Gastroesophageal sphincter (tissue), 3 donors: ENCODE data around the gene PLXDC1.
"Not testable (repeated sequence)": the region's sequence is repeated elsewhere in the genome, so short reads cannot be mapped to it uniquely, and the experiment has no call there.

Experiments used
- POLR2A ChIP-seq, 2 donors: fragments of 450-650 bp; IDR thresholded peaks; one replicate each; pipeline ENCODE4 v1.6.1; 2017; ENCODE audit warnings: antibody characterized with exemption in 2 of 2, mild to moderate bottlenecking in 2 of 2, moderate library complexity in 1 of 2
- TF ChIP-seq, protein P1 (sequence below), 4 experiments: fragments of 200-600 bp in 2 of 4; fragments of 450-650 bp in 2 of 4; sonication (generic) in 1 of 4; IDR thresholded peaks; one replicate each; pipeline ENCODE4 v1.5.1; 2017 to 2019; ENCODE audit warnings: antibody characterized with exemption in 4 of 4, mild to moderate bottlenecking in 2 of 4, moderate library complexity in 2 of 4

DNA sequence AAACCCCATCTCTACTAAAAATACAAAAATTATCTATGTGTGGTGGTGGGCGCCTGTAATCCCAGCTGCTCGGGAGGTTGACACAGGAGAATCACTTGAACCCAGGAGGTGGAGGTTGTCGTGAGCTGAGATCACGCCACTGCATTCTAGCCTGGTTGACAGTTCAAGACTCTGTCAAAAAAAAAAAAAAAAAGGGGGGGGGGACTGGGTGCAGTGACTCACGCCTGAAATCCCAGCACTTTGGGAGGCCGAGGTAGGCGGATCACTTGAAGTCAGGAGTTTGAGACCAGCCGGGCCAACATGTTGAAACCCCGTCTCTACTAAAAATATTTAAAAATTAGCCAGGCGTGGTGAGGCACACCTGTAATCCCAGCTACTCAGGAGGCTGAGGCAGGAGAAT, 29.5 kb downstream of the PLXDC1 start:
- not testable (repeated sequence) for TF ChIP-seq POLR2A (IDR thresholded peaks at IDR 0.05)
- TF ChIP-seq, protein P1, sequence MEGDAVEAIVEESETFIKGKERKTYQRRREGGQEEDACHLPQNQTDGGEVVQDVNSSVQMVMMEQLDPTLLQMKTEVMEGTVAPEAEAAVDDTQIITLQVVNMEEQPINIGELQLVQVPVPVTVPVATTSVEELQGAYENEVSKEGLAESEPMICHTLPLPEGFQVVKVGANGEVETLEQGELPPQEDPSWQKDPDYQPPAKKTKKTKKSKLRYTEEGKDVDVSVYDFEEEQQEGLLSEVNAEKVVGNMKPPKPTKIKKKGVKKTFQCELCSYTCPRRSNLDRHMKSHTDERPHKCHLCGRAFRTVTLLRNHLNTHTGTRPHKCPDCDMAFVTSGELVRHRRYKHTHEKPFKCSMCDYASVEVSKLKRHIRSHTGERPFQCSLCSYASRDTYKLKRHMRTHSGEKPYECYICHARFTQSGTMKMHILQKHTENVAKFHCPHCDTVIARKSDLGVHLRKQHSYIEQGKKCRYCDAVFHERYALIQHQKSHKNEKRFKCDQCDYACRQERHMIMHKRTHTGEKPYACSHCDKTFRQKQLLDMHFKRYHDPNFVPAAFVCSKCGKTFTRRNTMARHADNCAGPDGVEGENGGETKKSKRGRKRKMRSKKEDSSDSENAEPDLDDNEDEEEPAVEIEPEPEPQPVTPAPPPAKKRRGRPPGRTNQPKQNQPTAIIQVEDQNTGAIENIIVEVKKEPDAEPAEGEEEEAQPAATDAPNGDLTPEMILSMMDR (IDR thresholded peaks at IDR 0.05) = not testable (repeated sequence)
